GM12878 (cell line): ENCODE data around the gene TSPAN5. TPM values are rescaled to one million over a fixed set of nuclear protein-coding genes. Genes with fewer than 3 reads are reported as not detected.

Experiments
- ATAC-seq: fragments of 200-7000 bp; cut with Tn5 transposase; 3 replicates; pipeline ENCODE4 v1.9.1; 2020; ENCODE audit warnings: mild to moderate bottlenecking, moderate library complexity
- BruUV-seq: library from RNA; stranded (reverse); fragments of 400-500 nt; replicated peaks from 2 replicates; lab custom pipeline; 2021; lab: Mats Ljungman, UMichigan
- CTCF ChIA-PET: fragments of 300-600 bp; sonication (Branson Sonifier 250); formaldehyde crosslinking; extraction: SDS; loops from one replicate; lab custom pipeline; 2021; ENCODE audit warnings: inconsistent platforms; lab: Yijun Ruan, JAX
- POLR2A ChIA-PET: fragments of 350-600 bp; formaldehyde crosslinking; extraction: SDS; loops from one replicate; lab custom pipeline; 2021; ENCODE audit warnings: inconsistent platforms; lab: Charles Lee
- RAD21 ChIA-PET: fragments of 300-600 bp; sonication (Branson Sonifier 250); formaldehyde crosslinking; loops from one replicate; lab custom pipeline; 2023; ENCODE audit warnings: antibody characterized with exemption; ENCODE audit not compliant: unreplicated experiment; lab: Charles Lee
- SMC1A ChIA-PET: fragments of 300-600 bp; sonication (Branson Sonifier 250); formaldehyde crosslinking; loops from one replicate; lab custom pipeline; 2023; ENCODE audit not compliant: unreplicated experiment, uncharacterized antibody; lab: Charles Lee
- DNase-seq: peaks from one replicate; pipeline ENCODE4 v3.0.0-alpha.2; 2011; ENCODE audit warnings: low read depth, low spot score
- FAIRE-seq: peaks from 3 replicates; lab custom pipeline; 2011; peaks lifted over from hg19 to GRCh38; lab: Jason Lieb, UNC
- H2AFZ ChIP-seq: 2 replicates; pipeline ENCODE4 v1.6.0; 2011; ENCODE audit warnings: low read depth, low read length, control low read depth; ENCODE audit not compliant: control insufficient read depth
- H3K27ac ChIP-seq: 2 replicates; pipeline ENCODE4 v1.5.1; 2011; ENCODE audit warnings: control low read depth; ENCODE audit not compliant: control insufficient read depth, insufficient read depth
- H3K27me3 ChIP-seq, 2 experiments: replicated peaks in 1 of 2; 2 replicates each; pipeline versions ENCODE4 v1.6.0 to v1.6.1; 2011; ENCODE audit warnings: low read length in 1 of 2; ENCODE audit not compliant: control insufficient read depth in 2 of 2, insufficient read depth in 2 of 2
- H3K36me3 ChIP-seq, 2 experiments: 2 replicates each; pipeline ENCODE4 v1.5.1; 2011; ENCODE audit warnings: low read length in 1 of 2; ENCODE audit not compliant: control insufficient read depth in 2 of 2, insufficient read depth in 2 of 2
- H3K4me1 ChIP-seq: 2 replicates; pipeline ENCODE4 v1.6.1; 2011; ENCODE audit warnings: mild to moderate bottlenecking, low read length, moderate library complexity, mixed read lengths; ENCODE audit not compliant: control insufficient read depth, insufficient read depth
- H3K4me2 ChIP-seq: 2 replicates; pipeline ENCODE4 v1.6.0; 2011; ENCODE audit warnings: control low read depth; ENCODE audit not compliant: control insufficient read depth, insufficient read depth
- H3K4me3 ChIP-seq: fragments of 200-600 bp; sonication (generic); 2 replicates; pipeline ENCODE4 v1.5.1; 2016
- H3K79me2 ChIP-seq: 2 replicates; pipeline ENCODE4 v1.6.0; 2011; ENCODE audit warnings: low read length; ENCODE audit not compliant: control insufficient read depth, insufficient read depth
- H3K9ac ChIP-seq: 2 replicates; pipeline ENCODE4 v1.8.0; 2011; ENCODE audit warnings: low read length, control low read depth, mixed read lengths; ENCODE audit not compliant: control insufficient read depth, insufficient read depth
- H3K9me3 ChIP-seq: replicated peaks from 3 replicates; pipeline ENCODE4 v1.5.1; 2011; ENCODE audit warnings: mild to moderate bottlenecking, low read length; ENCODE audit not compliant: control insufficient read depth, insufficient read depth
- H4K20me1 ChIP-seq: 2 replicates; pipeline ENCODE4 v1.6.0; 2011; ENCODE audit not compliant: control insufficient read depth, insufficient read depth
- ATF7 ChIP-seq: fragments of 450-650 bp; IDR thresholded peaks from 2 replicates; pipeline ENCODE4 v1.6.1; 2016; ENCODE audit warnings: low read depth, mild to moderate bottlenecking
- CEBPB ChIP-seq, 2 experiments: fragments of 150-350 bp in 1 of 2; IDR thresholded peaks; 2 replicates each; pipeline ENCODE4 v1.6.1; 2012 to 2014; ENCODE audit warnings: low read depth in 2 of 2, low read length in 2 of 2, borderline replicate concordance in 1 of 2, inconsistent platforms in 1 of 2
- FOS ChIP-seq: IDR thresholded peaks from 3 replicates; pipeline ENCODE4 v1.6.1; 2011; ENCODE audit warnings: borderline replicate concordance; ENCODE audit not compliant: insufficient read length; ENCODE audit errors: extremely low read depth
- KDM1A ChIP-seq: fragments of 200-600 bp; sonication (generic); IDR thresholded peaks from 2 replicates; pipeline ENCODE4 v1.6.1; 2016; ENCODE audit warnings: borderline replicate concordance
- MEF2B ChIP-seq: fragments of 450-650 bp; IDR thresholded peaks from 2 replicates; pipeline ENCODE4 v1.6.1; 2018; ENCODE audit warnings: mild to moderate bottlenecking, moderate library complexity; ENCODE audit not compliant: partially characterized antibody, poor library complexity, severe bottlenecking
- MTA2 ChIP-seq: fragments of 450-650 bp; IDR thresholded peaks from 2 replicates; pipeline ENCODE4 v1.6.1; 2016; ENCODE audit warnings: low read depth, mild to moderate bottlenecking, moderate library complexity
- PAX8 ChIP-seq: fragments of 450-650 bp; IDR thresholded peaks from 2 replicates; pipeline ENCODE4 v1.6.1; 2017; ENCODE audit warnings: mild to moderate bottlenecking, moderate library complexity
- PBX3 ChIP-seq: IDR thresholded peaks from 2 replicates; pipeline ENCODE4 v1.6.1; 2011; ENCODE audit warnings: mild to moderate bottlenecking, low read depth, low read length, moderate library complexity; ENCODE audit not compliant: insufficient replicate concordance
- SMAD5 ChIP-seq: IDR thresholded peaks from 2 replicates; pipeline ENCODE4 v1.6.1; 2016; ENCODE audit warnings: antibody characterized with exemption, low read depth
- SMC3 ChIP-seq: IDR thresholded peaks from 2 replicates; pipeline ENCODE4 v1.6.1; 2011; ENCODE audit warnings: low read length, improper control_type of control experiment, borderline replicate concordance
- TCF3 ChIP-seq: IDR thresholded peaks from 2 replicates; pipeline ENCODE4 v1.6.1; 2012; ENCODE audit warnings: low read depth, mild to moderate bottlenecking, low read length, borderline replicate concordance; ENCODE audit not compliant: insufficient read depth
- ZBTB40 ChIP-seq: fragments of 450-650 bp; IDR thresholded peaks from 2 replicates; pipeline ENCODE4 v1.6.1; 2016; ENCODE audit warnings: mild to moderate bottlenecking, moderate library complexity, borderline replicate concordance
- ZNF592 ChIP-seq: fragments of 450-650 bp; IDR thresholded peaks from 2 replicates; pipeline ENCODE4 v1.6.1; 2017; ENCODE audit warnings: mild to moderate bottlenecking, moderate library complexity
- WGBS: methylation state at CpG from one replicate; pipeline ENCODE4 v1.1.6; 2016; ENCODE audit warnings: low lambda C conversion rate; ENCODE audit not compliant: insufficient replicate concordance, insufficient coverage; ENCODE audit errors: missing lambda C conversion rate; 5-methylcytosine and 5-hydroxymethylcytosine counted together
- in situ Hi-C: fragments of 300-500 bp; cut with MboI; formaldehyde crosslinking; loops from 9 replicates; pipeline ENCODE4 v1.14.3; 2018; ENCODE audit warnings: mixed read lengths
- intact Hi-C: fragments of 100-400 bp; cut with micrococcal nuclease; formaldehyde crosslinking; loops from one replicate; pipeline ENCODE4 v1.14.2; 2022; ENCODE audit not compliant: unreplicated experiment
- polyA plus RNA-seq, 11 experiments: library from polyadenylated mRNA; depleted of rRNA in 4 of 11; unstranded in 6 of 11; stranded (reverse) in 5 of 11; fragments of >200 nt; fragmentation: Nextera tagmentation in 4 of 11; fragmentation: Illumina TruSeq in 1 of 11; extraction: Ambion mirVana in 4 of 11; extraction: Trizol in 1 of 11; gene quantifications; 1 replicate in 1 of 11; 2 replicates in 10 of 11; pipeline versions ENCODE4 v1.2.1 to v1.2.3, GENCODE V29; 2011 to 2016; ENCODE audit warnings: inconsistent platforms in 2 of 11, missing spikeins in 2 of 11, low read depth in 1 of 11
- total RNA-seq, 4 experiments: library from RNA; depleted of rRNA in 3 of 4; stranded (reverse); fragments of >200 nt in 3 of 4; fragmentation: Illumina TruSeq in 1 of 4; extraction: Trizol in 1 of 4; gene quantifications; 2 replicates each; pipeline versions ENCODE4 v1.2.1 to v1.2.3, GENCODE V29; 2013 to 2021

The TSPAN5 gene
- total and polyA plus RNA-seq, 10 of the 15 experiments (the other 5 are each of a cell fraction or from before 2014, with no cell fraction given) = 0.09 to 8.2 (median 0.27) TPM

GRCh38 chr4:98530572-98530971 is 127.8 kb downstream of the TSPAN5 start:
- SMC1A ChIA-PET = interaction anchor here (0.8 to 1.6 kb wide), 3 partner anchors 9 to 12 kb away, joined by 3 to 4 read pairs (median 3); no protein-coding TSS in a partner anchor
- no peaks in the 10 kb centered on the region for H3K4me1 ChIP-seq
- H2AFZ ChIP-seq = no peak overlapping the region
- H3K79me2 ChIP-seq = no peaks in the 10 kb centered on the region
- no peaks in the 10 kb centered on the region for H4K20me1 ChIP-seq
- intact Hi-C loops (no loop called here), in situ Hi-C loops (no loop called here)
- ATAC-seq (no peak), FAIRE-seq (no peak), DNase-seq (no peak)
- no peak overlapping the region for H3K4me3 ChIP-seq
- no TSS peak for BruUV-seq
- peaks cover 0 to 2% of the 10 kb centered on the region in 2 experiments; a peak in 1 of 4 replicates for H3K27me3 ChIP-seq
- no peaks in the 10 kb centered on the region for H3K9me3 ChIP-seq
- H3K36me3 ChIP-seq = no peaks in the 10 kb centered on the region
- WGBS = 82% methylated on average over 3 of the region's 3 CpGs
- RAD21 ChIA-PET = interaction anchor here (1.8 kb wide), 1 partner anchor 34 kb away, joined by 4 read pairs; no protein-coding TSS in a partner anchor
- H3K9ac ChIP-seq = no peak overlapping the region
- POLR2A ChIA-PET = interaction anchor here (0.8 kb wide), 1 partner anchor 41 kb away, joined by 3 read pairs; no protein-coding TSS in a partner anchor
- CTCF ChIA-PET = interaction anchor here (1.0 to 1.5 kb wide), 3 partner anchors 9 to 15 kb away, joined by 3 to 5 read pairs (median 4); no protein-coding TSS in a partner anchor
- H3K27ac ChIP-seq = no peak overlapping the region
- TF ChIP-seq ZBTB40 (no peak), PAX8 (no peak), PBX3 (no peak), KDM1A (no peak), ATF7 (no peak), MTA2 (no peak), SMAD5 (no peak), MEF2B (no peak), FOS (no peak), TCF3 (no peak), CEBPB (IDR thresholded peaks at IDR 0.05; ENCODE audit: borderline replicate concordance in 1 of 2, low read depth in 2 of 2, low read length in 2 of 2) (no peak), ZNF592 (no peak), SMC3 (no peak)
- H3K4me2 ChIP-seq = no peak overlapping the region
